GM21786 (cell line): ENCODE data around the gene GPR146.
"Not testable (repeated sequence)": the region's sequence is repeated elsewhere in the genome, so short reads cannot be mapped to it uniquely, and the experiment has no call there.

Experiments
- ATAC-seq: cut with Tn5 transposase; IDR thresholded peaks from one replicate; pipeline ENCODE4 v1.9.1; 2021; ENCODE audit not compliant: unreplicated experiment

Gene GPR146, protein sequence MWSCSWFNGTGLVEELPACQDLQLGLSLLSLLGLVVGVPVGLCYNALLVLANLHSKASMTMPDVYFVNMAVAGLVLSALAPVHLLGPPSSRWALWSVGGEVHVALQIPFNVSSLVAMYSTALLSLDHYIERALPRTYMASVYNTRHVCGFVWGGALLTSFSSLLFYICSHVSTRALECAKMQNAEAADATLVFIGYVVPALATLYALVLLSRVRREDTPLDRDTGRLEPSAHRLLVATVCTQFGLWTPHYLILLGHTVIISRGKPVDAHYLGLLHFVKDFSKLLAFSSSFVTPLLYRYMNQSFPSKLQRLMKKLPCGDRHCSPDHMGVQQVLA

DNA sequence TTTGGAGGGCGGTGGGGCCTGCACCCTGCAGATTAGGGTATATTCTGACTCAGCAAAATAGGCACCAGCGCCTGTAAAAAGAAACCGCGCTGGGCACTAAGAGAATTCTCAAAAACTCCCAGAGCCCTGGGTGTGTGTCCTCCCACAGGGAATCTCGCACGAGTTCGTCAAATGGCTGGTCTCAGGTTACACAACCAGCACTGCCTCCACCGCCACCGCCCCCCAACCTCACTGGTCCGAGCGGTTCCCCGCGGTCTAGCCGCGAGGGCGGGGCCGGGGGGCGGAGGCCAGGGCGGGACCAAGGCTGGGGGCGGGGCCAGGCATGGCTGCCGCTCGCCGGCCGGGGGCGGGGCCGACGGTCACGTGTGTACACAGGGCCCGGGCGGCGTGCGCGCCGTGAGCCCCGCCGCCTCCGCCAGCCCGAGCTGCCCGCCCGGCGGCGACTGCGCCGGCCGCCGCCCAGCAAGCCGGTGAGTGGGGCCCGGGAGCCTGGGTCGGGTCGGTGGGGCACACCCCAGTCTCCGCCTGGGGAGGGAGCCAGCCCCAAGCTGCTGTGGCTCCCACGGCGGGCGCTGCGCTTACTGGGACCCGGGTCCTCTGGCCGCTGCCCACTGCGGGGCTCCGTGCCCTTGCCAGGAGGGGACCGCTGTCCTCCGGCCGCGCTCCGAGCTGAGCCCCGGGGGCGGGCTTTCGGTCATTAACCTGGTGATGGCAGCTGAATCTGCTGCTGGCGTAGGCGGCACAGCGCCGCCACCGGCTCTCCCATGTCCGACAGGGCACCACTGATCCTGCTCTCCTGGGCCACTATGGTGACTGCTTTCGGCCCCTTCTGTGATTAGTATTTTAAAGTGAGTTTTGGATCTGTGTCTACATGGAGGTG lies at the start of gene GPR146:
Gene GPR146 (plus strand): TSS at position 358 of the 880 bp plus-strand sequence. CDS start 12,970 bp downstream, outside the sequence.
- ATAC-seq = peak; percentile 87

DNA sequence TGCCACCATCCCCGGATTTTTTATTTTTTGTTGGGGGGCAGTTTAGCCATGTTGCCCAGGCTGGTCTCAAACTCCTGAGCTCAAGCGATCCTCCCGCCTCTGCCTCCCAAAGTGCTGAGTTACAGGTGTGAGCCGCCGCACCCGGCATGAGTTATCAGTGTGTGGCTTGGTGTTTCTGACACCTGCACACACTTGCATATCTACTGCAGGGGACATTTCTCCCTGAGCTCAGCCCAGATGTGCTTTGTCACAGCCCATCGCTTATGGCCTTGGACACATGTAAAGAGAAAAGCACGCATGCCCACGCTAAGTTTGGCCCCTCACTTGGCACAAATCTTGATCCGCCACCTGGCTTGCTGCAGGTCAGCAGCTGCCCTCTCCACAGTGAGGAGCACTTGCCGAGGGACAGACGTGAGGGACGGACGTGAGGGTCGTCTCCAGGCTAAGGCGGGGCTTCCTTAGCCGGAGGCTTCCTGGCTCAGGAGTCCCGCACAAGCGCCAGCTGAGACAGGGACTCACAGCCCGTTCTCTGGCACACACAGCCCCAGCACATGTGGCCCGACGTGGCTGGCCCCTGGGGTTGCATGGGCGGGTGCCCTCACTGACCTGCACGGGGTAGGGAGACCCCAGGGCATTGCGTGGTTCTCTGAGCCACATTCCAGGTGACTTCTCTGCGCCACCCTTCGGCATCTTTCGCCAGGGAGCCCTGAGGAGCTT lies 49.6 kb upstream of the GPR146 start:
- ATAC-seq = no peak

DNA sequence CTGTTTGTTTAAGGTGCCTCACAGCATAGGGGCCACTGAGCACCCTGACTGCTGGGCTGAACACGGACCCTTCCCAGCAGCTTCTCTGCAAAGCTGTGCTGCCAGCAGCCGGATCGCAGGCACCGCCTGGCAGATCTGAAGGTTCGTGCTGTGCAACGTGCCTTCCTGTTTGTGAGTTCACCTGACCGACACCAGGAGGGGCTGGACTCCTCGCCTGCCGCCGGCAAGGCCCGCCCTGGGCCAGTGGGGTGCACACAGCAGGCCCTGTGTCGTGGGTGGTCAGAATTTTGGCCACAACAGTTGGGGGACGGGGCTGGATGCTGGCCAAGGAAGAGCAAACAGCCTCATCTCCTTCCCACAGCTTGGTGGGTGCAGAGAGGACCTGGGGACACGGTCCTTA lies 48.8 kb upstream of the GPR146 start:
- ATAC-seq = no peak

DNA sequence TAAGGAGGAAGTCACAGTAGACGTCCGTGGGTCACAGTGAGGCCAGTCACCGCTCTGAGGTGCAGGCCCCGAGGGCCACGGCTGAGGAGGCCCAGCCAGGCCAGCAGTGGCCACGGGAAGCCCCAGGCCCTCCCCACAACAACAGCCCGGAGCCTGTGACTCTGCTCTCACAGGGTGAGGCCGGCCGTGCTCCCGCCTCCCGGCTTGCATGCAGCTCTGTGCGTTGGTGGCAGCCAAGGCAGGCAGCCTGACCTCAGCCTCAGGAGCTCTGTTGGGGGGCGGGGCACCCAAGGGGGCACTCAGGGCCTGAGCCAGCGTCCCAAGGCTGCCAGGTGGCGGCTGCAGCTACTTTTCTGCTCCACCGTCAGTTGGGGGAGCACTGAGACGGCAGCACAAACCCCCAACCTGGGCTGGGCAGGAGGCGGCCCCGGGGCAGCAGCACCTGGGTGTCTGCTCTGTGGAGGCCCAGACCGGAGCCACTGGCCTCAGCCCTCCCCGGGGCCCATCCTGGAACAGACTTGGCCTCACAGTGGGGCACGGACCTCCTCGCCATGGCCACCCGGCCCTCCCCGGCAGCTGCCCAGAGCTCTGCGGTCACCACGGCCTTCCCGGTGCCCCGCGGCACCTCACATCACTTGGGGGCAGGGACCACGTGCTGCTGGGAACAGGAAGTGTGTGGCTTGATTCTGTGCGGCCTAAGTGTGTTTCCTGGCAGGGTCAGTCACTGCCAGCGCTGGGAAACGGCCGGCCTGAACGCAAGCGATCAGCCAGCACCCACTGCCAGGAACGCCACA lies 48.1 kb upstream of the GPR146 start:
- no peak for ATAC-seq

DNA sequence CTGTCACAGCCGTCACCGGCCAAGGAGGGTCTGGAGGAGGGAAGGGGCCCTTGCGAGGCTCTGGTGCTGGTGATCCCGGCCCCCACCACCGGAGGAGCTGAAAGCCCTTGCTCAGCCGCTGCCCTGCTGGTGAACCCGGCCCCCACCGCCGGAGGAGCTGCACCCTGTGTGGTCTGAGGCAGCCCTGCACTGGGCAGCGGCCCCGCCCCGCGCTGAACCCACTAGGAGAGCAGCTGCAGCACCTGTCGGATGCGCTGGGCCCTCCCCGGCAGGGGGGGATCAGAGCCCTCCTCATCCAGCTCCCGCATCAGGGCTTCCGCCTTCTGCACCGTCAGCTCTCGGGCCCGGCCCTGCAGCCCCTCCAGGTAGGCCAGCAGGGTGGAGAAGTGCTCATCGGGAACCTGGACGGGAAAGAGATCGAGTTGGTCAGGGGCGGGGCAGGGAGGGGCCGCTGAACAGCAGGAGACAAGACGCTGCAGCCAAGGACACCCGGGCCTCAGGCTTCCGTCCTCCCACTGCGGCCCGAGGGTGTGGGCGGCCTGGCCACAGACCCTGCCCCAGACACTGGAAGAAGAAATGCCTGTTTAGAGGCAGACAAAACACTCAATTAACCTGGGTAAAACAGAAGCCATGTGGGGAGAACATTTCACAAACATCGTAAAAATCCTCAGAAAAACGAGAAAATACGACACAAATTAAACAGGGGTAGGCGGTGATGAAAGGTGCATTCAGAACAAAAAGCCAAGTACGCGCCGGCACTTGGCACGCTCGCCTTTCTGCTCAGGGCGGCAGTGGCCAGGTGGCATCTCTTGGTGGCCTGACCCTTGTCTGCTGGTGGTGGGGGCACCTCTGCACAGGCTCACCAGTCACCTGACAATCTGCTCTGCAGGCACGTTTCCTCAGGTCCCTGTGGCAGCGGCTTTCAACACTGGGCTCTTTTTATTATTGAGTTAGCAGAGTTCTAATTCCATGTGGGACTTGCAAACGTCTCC lies 46.6 kb upstream of the GPR146 start:
- no peak for ATAC-seq

DNA sequence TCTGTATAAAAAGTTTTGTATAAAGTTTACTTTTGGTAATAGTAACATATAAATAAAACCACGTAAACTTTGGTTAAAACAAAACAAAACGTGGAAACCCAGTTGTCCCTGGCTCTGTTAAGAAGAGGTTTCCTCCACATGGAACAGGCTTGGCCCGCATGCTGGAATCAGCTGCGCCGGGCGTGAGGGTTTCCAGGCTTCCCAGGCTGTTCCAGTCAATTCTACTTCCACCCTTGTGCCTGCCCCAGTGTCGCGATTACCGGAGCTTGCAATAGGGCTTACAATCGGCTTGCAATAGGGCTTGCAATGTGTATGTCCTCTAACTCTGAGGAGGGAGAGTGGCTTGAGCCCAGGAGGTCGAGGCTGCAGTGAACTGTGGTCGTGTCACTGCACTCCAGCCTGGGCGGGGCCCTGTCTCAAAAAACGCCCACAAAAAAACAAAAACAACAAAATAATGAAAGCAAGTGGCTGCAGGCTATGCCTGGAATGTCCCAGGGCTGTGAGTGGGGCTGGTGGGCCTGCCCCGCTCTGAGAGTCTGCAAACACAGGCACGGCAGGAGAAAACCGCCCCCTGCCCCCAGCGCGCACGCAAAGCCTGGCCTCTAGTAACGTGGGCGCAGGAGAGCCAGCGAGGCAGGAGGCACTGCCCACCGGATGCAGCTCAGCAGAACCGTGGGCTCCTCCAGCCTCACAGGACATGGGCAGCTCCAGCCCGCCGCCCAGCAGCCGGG lies 45.0 kb upstream of the GPR146 start:
- ATAC-seq = no peak

DNA sequence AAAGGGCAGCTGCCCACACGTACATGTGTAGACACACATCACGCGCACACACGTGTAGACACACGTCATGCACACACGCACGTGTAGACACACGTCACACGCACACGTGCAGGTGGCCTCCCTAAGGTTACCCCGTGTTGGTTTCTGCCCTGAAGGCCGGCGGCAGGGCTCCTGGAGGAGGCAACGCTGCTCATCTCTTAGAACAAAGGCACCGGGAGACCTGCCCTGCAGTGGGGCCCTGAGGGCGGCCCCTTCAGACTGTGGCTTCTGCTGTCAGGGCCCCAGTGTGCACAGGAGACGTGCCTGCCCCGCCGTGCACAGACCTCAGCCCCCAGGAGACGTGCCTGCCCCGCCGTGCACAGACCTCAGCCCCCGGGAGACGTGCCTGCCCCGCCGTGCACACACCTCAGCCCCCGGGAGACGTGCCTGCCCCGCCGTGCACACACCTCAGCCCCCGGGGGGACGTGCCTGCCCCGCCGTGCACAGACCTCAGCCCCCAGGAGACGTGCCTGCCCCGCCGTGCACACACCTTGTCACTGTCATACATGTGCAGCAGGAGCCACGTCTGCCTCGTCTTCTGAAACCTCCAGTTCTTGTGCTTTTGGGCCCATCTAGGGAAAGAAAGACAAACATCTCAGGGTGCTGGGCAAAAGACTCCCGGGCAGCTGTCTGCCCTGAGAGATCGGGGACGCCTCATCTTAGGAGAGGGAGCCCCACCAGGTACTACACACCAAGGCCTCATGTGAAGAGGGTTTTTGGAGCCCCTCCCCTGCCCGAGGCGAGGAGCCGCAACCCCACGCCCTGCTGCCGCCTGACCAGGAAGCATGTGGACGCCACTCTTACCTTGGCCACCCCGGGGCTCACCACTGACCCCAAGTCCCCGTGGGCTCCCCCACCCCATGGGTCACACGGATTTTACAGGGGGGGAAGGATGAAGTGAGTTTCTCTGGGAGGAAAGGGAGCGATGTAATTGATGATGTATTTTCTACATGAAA lies 44.1 kb upstream of the GPR146 start:
- ATAC-seq = peak; percentile 44

DNA sequence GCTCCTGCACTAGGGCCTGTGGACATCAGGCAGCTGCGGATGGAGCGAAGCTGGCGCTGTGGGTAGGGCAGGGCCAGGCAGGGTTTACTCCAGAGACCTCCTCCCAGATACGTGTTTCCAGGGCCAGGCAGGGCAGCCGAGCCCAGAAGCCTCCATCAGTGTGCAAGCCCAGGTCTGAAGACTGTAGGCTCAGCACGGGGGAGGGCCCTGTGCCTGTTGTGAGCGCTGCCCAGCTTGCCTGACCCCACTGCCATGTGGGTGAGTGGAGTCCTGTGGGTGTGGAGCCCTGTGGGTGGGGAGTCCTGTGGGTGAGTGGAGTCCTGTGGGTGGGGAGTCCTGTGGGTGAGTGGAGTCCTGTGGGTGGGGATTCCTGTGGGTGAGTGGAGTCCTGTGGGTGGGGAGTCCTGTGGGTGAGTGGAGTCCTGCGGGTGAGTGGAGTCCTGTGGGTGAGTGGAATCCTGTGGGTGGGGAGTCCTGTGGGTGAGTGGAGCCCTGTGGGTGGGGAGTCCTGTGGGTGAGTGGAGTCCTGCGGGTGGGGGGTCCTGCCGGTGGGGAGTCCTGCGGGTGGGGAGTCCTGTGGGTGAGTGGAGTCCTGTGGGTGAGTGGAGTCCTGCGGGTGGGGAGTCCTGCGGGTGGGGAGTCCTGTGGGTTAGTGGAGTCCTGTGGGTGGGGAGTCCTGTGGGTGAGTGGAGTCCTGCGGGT lies 43.1 kb upstream of the GPR146 start:
- not testable (repeated sequence) for ATAC-seq

DNA sequence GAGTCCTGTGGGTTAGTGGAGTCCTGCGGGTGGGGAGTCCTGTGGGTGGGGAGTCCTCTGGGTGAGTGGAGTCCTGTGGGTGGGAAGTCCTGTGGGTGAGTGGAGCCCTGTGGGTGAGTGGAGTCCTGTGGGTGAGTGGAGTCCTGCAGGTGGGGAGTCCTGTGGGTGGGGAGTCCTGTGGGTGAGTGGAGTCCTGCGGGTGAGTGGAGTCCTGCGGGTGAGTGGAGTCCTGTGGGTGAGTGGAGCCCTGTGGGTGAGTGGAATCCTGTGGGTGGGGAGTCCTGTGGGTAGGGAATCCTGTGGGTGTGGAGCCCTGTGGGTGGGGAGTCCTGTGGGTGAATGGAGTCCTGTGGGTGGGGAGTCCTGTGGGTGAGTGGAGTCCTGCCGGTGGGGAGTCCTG lies 42.3 kb upstream of the GPR146 start:
- not testable (repeated sequence) for ATAC-seq

DNA sequence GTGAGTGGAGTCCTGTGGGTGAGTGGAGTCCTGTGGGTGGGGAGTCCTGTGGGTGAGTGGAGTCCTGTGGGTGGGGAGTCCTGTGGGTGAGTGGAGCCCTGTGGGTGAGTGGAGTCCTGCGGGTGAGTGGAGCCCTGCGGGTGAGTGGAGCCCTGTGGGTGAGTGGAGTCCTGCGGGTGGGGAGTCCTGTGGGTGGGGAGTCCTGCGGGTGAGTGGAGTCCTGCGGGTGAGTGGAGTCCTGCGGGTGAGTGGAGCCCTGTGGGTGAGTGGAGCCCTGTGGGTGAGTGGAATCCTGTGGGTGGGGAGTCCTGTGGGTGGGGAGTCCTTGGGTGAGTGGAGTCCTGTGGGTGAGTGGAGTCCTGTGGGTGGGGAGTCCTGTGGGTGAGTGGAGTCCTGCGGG lies 41.9 kb upstream of the GPR146 start:
- ATAC-seq = not testable (repeated sequence)

DNA sequence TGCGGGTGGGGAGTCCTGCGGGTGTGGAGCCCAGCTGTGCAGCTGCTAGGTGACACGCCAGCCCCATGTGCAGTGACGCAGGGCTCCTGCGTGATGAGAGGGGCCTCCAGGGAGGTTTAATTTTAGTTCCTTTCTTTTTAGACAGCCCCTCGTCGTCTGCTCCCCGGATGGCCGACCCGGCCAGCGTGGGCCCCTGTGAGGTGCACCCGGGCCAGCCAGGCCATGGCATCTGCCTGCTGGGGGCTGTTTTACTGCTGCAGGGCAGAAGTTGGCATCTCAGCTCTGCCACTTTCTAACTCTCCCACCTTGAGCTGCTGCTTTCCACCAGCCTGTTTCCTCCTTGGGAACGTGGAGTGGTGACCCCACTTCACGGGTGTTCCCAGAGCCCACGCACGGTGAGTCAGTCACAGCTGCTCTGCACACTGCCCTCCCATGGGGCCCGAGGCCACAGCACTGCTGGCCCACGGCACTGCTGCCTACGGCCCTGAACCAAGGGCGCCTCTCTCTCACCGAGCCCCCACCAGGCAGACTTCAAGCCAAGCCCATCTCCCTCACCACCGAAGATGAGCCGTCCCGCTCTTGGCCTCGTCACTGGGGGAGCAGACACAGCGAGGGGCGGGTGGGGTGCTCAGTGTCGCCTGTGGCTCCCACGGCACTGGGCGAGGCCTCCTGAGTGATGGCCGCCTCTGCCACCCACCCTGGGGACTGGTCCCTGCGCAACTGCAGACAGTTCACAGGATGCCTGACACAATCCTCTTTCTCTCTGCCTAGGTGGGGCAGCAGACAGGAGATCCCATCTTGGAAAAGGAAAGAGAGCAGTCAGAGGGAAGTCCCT lies 40.1 kb upstream of the GPR146 start:
- no peak for ATAC-seq

DNA sequence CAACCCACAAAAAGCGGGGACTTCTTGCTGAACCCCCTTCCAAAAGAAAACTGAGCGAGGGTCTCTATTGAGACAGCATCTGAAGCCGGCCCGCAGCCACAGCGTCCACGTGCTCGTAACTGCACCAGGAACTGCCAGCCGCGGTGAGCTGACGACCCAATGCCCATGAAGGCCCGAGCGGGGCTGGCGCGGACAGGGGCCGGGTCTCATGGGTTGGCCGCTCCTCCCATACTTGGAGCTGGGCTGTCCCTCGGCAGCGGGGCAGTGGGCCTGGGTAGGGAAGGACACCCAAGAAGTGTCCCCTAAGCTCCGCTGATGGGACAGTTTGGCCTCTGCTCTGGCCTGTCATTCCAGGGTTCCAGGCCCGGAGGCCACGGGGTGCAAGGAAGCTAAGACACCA lies 39.0 kb upstream of the GPR146 start:
- ATAC-seq = no peak

DNA sequence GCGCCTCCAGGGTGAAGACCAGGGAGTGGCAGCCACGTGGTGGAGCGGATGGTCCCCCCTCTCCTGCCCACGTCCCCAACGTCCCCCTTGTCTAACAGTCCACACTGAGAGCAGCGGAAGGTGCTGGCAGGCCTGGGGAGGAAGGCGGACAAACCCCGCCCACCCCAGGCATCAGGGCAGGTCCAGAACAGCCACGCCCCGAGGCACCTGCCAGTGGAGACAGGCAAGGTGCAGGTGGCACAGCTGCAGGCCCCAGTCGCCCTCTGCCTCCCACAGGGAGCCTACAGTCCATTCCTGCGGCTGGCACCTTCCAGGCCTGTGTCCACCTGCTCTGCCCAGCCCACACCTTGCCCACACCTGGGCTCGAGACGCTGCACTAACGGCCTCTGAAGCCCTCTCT lies 36.4 kb upstream of the GPR146 start:
- ATAC-seq = no peak

DNA sequence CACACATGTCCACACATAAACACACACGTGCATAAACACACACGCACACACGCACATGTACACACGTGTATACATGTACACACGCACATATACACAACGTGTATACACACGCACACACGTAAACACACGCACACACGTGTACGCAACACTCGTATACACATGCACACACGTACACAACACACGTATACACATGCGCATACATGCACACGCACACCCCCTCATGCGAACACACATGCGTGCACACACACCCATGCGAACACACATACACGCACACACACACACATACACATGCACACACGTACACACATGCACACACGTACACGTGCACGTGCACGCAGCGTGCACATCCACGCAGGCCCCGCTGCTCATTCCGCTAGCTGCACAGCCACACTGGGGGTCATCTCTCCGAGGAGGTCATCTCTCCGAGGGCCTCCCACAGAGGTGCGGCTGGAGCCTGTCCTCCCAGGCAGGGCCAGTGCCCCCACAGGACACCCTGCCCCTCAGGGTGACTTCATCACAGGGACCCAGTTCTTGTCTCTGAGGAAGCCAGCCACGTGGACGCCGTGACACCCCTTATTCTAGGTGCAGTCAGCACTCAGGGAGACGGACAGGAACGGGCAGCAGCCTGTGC lies 35.5 kb upstream of the GPR146 start:
- ATAC-seq = no peak

DNA sequence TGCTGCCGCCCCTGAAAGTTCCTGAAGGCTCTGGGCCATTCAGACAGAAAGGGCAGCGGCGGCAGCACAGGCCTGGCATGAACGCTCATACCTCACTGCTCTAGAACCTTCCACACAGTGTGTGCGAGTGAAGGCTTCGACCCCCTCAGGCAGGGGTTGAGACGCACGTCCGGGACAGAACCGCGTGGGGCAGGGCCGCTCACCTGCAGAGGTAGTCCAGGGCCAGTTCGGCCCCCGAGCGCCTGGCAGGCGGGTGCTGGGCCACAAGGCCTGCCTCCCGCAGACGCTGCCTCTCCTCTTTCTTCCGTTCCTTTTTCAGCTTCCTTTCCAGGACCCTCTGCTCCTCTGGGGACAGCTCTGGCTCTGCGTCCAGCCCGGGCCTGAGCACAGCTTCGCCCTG lies 34.6 kb upstream of the GPR146 start:
- no peak for ATAC-seq

DNA sequence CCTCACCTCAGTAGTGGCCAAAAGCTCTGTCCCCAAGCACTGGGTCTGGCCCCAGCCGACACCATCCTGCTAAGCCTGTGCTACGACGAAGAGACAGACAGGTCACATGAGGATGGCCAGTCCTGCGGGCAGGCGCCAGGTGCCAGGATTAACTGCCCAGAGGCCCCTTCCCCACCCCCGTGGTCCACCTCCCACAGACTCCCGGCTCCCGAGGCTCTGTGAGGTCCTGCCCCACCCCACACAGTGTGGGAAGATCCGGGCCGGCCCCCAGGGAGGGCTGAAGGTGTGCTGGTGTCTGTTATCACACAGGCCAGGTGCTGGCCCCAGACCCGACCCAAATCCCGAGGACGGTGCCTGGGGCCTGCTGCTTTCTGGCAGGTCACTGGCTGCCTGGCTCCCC lies 34.1 kb upstream of the GPR146 start:
- no peak for ATAC-seq
